Muscle of leg (tissue), 11 donors: ENCODE data around the gene FARS2. TPM values are rescaled to one million over a fixed set of nuclear protein-coding genes. Genes with fewer than 3 reads are reported as not detected.

Experiments used
- DNase-seq: peaks from one replicate; pipeline ENCODE4 v3.0.0; 2013
- H3K27ac ChIP-seq: one replicate; pipeline ENCODE4 v1.5.1; 2013; ENCODE audit warnings: mild to moderate bottlenecking, low read length, control low read depth
- H3K27me3 ChIP-seq: one replicate; pipeline ENCODE4 v1.6.1; 2013; ENCODE audit warnings: low read length; ENCODE audit not compliant: control insufficient read depth, insufficient read depth
- H3K36me3 ChIP-seq: one replicate; pipeline ENCODE4 v1.6.1; 2013; ENCODE audit warnings: low read length; ENCODE audit not compliant: control insufficient read depth, insufficient read depth
- H3K4me1 ChIP-seq: one replicate; pipeline ENCODE4 v1.6.1; 2013; ENCODE audit warnings: low read length; ENCODE audit not compliant: control insufficient read depth, insufficient read depth
- H3K4me3 ChIP-seq: one replicate; pipeline ENCODE4 v1.5.1; 2013; ENCODE audit warnings: low read length, control low read depth
- H3K9me3 ChIP-seq: replicated peaks from 2 replicates; pipeline ENCODE4 v1.6.1; 2013; ENCODE audit warnings: low read depth, low read length; ENCODE audit not compliant: control insufficient read depth
- WGBS: methylation state at CpG from one replicate; pipeline ENCODE4 v1.1.5; 2013; ENCODE audit warnings: missing lambda C conversion rate; ENCODE audit not compliant: insufficient coverage; 5-methylcytosine and 5-hydroxymethylcytosine counted together
- polyA plus RNA-seq, 8 donors: library from polyadenylated mRNA; unstranded; fragments of 120-200 nt; gene quantifications; one replicate each; pipeline versions ENCODE4 v1.2.1 to v1.2.3, GENCODE V29; 2013; ENCODE audit warnings: inconsistent platforms in 1 of 8, low replicate concordance in 1 of 8; ENCODE audit not compliant: insufficient read length in 8 of 8, insufficient read depth in 1 of 8
- total RNA-seq: library from RNA; stranded (reverse); fragments of 120-200 nt; gene quantifications from one replicate; pipeline ENCODE4 v1.2.4, GENCODE V29; 2013

FARS2 gene
- total and polyA plus RNA-seq, 9 donors: 9.7 to 16.9 (median 12.4) TPM

DNA sequence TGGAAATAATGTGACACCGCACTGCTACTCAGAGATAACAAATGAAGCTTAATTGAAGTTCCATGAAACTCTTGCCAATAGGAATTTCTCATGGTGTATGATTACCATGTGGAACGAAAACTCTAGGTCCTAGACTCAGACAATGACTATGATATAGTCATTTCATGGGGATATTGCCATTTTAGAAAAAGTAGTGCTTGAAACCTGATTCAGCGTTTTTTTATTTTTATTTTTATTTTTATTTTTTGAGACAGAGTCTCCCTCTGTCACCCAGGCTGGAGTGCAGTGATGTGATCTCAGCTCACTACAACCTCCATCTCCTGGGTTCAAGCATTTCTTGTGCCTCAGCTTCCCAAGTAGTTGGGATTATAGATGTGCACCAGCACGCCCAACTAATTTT lies 253.9 kb downstream of the FARS2 start:
- Histone ChIP-seq H3K9me3 (no peaks in the 10 kb centered on the region), H3K27me3 (no peaks in the 10 kb centered on the region), H3K27ac (no peak overlapping the region), H3K36me3 (peaks cover 3% of the 10 kb centered on the region), H3K4me3 (no peak overlapping the region), H3K4me1 (no peaks in the 10 kb centered on the region)
- no peak for DNase-seq
- WGBS: no CpG with 5 or more reads among the region's 4 CpGs

DNA sequence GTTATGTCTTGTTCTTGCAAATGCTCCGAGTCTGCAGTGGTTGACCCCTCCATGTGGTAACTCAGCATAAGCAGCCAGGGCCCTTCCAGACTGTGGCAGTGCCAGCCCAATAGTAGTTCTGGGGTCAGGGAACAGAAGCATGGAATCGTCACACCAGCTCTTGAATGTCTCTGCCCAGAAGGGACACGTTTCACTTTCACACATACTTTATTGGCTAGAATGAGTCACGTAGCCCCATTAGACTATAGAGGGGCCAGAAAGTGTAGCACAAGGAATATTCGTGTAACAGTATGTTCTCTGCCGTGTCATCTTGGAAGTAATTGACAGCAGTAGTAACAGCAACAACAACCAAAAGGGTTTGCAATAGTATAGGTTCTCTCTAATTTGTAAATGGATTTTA lies 254.7 kb downstream of the FARS2 start:
- WGBS: 100% methylated on average over 1 of the region's 6 CpGs
- Histone ChIP-seq H3K27ac (no peak overlapping the region), H3K4me3 (no peak overlapping the region), H3K4me1 (no peaks in the 10 kb centered on the region), H3K36me3 (no peaks in the 10 kb centered on the region), H3K27me3 (no peaks in the 10 kb centered on the region), H3K9me3 (no peaks in the 10 kb centered on the region)
- DNase-seq: no peak

DNA sequence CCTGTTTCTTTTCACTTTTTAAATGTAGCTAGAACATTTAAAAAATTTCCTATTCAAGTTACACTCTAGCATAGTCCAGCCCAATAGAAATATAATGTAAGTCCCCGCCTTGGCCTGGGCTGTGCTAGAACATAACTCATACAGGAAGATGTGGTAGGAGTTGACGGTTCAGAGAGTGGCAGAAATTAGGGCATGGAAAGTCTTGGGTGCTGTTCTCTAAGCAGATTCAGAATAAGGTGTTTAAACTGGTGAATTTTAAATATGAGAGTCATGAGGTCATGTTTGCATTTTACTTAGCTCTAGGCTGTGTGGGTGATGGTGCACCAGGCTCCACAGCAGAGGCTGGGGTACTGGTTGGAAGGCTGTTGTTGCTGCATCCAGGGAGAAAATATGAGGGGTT lies 256.5 kb downstream of the FARS2 start:
- no peak overlapping the region for H3K27ac ChIP-seq
- no peaks in the 10 kb centered on the region for H3K36me3 ChIP-seq
- no peaks in the 10 kb centered on the region for H3K27me3 ChIP-seq
- no peaks in the 10 kb centered on the region for H3K9me3 ChIP-seq
- 86% methylated on average over 1 of the region's 2 CpGs for WGBS
- DNase-seq: no peak
- H3K4me3 ChIP-seq: no peak overlapping the region
- no peaks in the 10 kb centered on the region for H3K4me1 ChIP-seq

DNA sequence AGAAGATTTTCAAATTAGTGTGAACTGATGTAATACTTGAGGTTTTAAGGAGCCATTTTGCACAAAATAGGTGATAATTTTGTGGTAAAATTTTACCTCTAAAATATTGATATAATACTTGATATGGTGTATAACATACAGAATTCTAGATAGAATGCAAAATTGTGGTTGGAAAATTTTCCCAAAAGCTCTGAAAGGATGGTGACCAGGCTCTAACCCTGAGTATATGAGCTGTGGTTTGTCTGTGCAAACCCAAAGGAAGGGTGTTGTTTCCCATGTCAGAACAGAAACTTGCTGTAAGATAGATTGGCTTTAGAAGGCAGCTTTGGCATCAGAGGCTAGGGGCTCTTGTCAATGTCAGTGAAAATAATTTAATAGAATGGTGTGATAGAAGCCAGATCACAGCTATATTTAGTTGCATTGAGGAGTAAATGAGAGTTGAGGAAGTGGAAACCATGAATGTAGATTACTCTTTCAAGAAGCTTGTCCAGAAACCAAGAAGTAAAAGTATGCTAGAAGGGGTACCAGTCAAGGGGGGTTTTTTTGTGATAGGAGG lies 257.7 kb downstream of the FARS2 start:
- Histone ChIP-seq H3K36me3 (no peaks in the 10 kb centered on the region), H3K4me3 (no peak overlapping the region), H3K4me1 (no peaks in the 10 kb centered on the region), H3K27ac (no peak overlapping the region), H3K9me3 (no peaks in the 10 kb centered on the region), H3K27me3 (no peaks in the 10 kb centered on the region)
- DNase-seq: no peak

DNA sequence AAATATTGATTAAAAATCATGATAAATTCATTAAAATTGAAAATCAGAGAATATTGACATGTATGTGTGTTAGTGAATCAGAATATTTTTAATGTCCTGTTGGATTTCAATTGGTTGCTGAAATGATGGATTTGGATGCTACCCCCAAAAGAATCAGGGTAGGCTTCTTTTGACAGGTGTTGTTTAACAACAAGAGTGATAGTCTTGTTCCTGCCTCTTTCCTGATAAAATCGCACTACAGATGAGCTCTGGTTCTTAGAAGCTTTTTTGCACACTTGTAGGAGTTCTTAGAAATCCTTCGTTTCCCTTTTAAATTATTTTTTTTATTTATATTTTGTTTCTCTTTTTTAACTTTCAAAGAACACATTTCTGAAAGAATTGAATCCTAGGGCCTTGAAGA lies 259.5 kb downstream of the FARS2 start:
- WGBS: no CpG with 5 or more reads among the region's 2 CpGs
- no peaks in the 10 kb centered on the region for H3K27me3 ChIP-seq
- DNase-seq: no peak
- no peaks in the 10 kb centered on the region for H3K9me3 ChIP-seq
- H3K4me1 ChIP-seq: no peaks in the 10 kb centered on the region
- H3K4me3 ChIP-seq: no peak overlapping the region
- no peaks in the 10 kb centered on the region for H3K36me3 ChIP-seq
- no peak overlapping the region for H3K27ac ChIP-seq

DNA sequence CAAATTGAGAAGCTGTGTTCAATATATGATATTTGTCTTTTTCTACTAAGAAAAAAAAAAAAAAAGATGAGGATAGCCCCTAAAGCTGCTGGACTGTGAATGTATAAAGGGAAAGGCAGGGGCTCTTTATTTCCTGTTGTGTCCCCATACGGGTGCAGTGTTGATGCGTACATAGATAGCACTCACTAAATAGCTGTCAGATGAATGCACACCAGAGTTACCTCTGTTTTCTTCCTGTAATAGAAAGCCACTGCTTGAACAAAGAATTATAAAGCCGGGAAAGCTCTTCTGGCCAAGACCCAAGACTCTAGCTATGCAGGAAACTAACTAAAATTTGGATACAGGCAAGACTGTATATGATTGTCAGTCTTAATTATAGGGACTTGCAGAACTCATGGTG lies 260.0 kb downstream of the FARS2 start:
- peak; percentile 19 for DNase-seq
- H3K27ac ChIP-seq: no peak overlapping the region
- no peaks in the 10 kb centered on the region for H3K9me3 ChIP-seq
- 50% methylated on average over 2 of the region's 3 CpGs for WGBS
- no peaks in the 10 kb centered on the region for H3K27me3 ChIP-seq
- H3K4me1 ChIP-seq: no peaks in the 10 kb centered on the region
- no peaks in the 10 kb centered on the region for H3K36me3 ChIP-seq
- no peak overlapping the region for H3K4me3 ChIP-seq

DNA sequence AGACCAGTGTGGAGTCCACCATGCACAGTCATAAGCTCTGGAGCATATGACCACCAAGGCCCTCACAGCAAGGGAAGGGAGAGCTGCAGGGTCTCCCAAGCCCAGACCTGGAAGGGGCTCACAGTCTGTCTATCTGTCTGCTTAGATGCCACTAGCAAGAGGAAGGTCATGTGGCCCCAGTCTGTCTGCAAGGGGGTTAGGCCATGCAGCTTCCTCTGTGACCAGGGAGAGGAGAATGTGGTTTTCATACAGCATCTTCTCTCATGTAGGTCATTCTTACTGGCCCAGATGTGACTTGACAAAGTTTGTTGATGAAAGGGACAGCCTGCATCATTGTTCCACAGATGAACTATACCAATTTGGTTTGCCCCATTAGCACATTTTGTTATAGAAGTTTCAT lies 260.8 kb downstream of the FARS2 start:
- H3K4me1 ChIP-seq: no peaks in the 10 kb centered on the region
- no peaks in the 10 kb centered on the region for H3K27me3 ChIP-seq
- H3K36me3 ChIP-seq: no peaks in the 10 kb centered on the region
- H3K9me3 ChIP-seq: no peaks in the 10 kb centered on the region
- no peak overlapping the region for H3K27ac ChIP-seq
- no peak overlapping the region for H3K4me3 ChIP-seq
- no peak for DNase-seq

DNA sequence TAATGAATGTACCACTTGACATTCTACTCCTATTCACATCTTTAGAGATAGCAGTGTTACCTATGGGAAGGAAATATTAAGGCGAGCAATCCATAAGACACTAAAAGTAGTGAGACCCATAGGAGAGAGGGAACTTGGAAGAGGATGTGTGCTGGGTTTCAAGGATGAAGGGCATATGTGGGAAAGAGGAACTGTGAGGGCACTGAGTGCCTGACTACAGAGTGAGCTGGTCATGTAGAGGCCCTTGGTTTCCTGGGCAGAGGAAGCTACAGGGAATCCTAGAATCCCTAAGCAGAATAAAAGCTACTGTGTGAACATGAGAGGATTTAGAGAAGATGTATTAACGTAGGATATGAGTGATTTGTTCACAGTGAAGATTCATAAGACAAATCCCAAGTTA lies 262.8 kb downstream of the FARS2 start:
- no peak overlapping the region for H3K27ac ChIP-seq
- no peaks in the 10 kb centered on the region for H3K4me1 ChIP-seq
- H3K9me3 ChIP-seq: no peaks in the 10 kb centered on the region
- H3K36me3 ChIP-seq: no peaks in the 10 kb centered on the region
- no peak for DNase-seq
- H3K27me3 ChIP-seq: no peaks in the 10 kb centered on the region
- no peak overlapping the region for H3K4me3 ChIP-seq
- 100% methylated on average over 1 of the region's 2 CpGs for WGBS

DNA sequence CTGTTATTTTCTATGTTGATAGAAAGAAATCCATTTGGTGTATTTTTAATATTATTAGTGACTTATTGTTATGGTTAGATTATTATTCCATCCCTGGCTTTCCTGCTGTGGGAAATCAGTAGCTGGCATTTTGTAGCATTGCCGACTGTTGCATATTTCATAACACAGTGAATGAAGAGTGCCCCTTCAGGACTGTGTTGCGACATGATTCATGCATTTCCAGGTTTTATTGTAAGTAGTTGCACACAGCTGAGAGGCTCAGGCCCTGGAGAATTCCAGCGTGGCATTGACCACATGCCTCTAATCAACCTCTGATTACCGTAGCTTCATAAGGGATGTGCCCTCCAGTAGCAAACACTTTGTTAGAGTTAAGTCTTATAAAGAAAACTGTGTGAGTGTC lies 263.9 kb downstream of the FARS2 start:
- Histone ChIP-seq H3K27ac (no peak overlapping the region), H3K36me3 (no peaks in the 10 kb centered on the region), H3K4me1 (no peaks in the 10 kb centered on the region), H3K9me3 (no peaks in the 10 kb centered on the region), H3K4me3 (no peak overlapping the region), H3K27me3 (no peaks in the 10 kb centered on the region)
- no CpG with 5 or more reads among the region's 4 CpGs for WGBS
- no peak for DNase-seq

DNA sequence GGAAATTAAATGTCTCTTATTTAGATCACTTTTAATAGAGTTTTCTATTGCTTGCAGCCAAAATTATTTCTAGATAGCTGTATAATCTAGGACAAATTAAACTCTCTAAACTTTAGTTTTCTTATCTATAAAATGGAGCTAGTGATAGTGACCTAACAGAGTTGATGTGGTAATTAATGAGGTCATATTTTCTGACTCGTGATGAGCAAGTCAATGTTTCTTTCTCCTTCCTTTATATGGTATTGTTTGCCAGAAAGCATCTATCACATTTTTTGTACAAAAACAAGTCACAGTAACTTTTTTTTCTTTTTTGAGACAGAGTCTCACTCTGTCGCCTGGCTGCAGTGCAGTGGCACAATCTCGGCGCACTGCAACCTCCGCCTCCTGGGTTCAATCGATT lies 267.7 kb downstream of the FARS2 start:
- H3K4me1 ChIP-seq: no peaks in the 10 kb centered on the region
- no peak overlapping the region for H3K4me3 ChIP-seq
- no peak for DNase-seq
- WGBS: no CpG with 5 or more reads among the region's 6 CpGs
- H3K27ac ChIP-seq: no peak overlapping the region
- H3K9me3 ChIP-seq: no peaks in the 10 kb centered on the region
- no peaks in the 10 kb centered on the region for H3K27me3 ChIP-seq
- H3K36me3 ChIP-seq: no peaks in the 10 kb centered on the region

DNA sequence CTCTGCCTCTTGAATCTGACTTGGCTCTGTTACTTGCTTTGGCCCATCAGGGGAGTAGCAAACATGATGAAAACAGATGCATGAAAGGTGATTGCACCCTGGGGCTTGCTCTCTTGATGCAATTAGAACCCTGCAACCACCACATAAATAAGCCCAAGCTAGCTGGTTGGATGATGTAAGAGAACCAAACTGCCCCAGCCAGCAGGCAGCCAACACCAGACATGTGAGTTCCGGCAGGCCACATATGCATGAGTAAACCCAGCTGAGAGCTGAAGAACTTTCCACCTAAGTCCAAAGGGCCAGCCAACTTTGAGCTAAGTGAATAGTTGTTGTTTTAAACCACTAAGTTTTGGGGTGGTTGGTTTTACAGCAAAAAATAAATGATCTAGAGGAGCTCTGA lies 268.4 kb downstream of the FARS2 start:
- no peaks in the 10 kb centered on the region for H3K27me3 ChIP-seq
- H3K36me3 ChIP-seq: no peaks in the 10 kb centered on the region
- no peak overlapping the region for H3K4me3 ChIP-seq
- H3K4me1 ChIP-seq: no peaks in the 10 kb centered on the region
- no CpG with 5 or more reads among the region's 1 CpG for WGBS
- no peaks in the 10 kb centered on the region for H3K9me3 ChIP-seq
- no peak overlapping the region for H3K27ac ChIP-seq
- DNase-seq: no peak
